Fibroblast of skin of back (primary cell): Measurements from ENCODE around the gene CCDC33.

ENCODE experiments used
- DNase-seq: peaks from one replicate; pipeline ENCODE4 v3.0.0-alpha.2; 2013

Gene CCDC33

GRCh38 chr15:74259292-74259648 is 23.1 kb downstream of the CCDC33 start:
- no peak for DNase-seq

GRCh38 chr15:74259821-74260607 is 23.9 kb downstream of the CCDC33 start:
- no peak for DNase-seq

- no peak for DNase-seq
These were observed 24.9 kb downstream of the CCDC33 start for GRCh38 chr15:74261041-74261440.

GRCh38 chr15:74261685-74262084 is 25.6 kb downstream of the CCDC33 start:
- no peak for DNase-seq

- DNase-seq = no peak
These were observed 26.0 kb downstream of the CCDC33 start for GRCh38 chr15:74262151-74262550.

GRCh38 chr15:74262625-74263024 is 26.5 kb downstream of the CCDC33 start:
- DNase-seq = no peak

GRCh38 chr15:74263466-74263865 is 27.3 kb downstream of the CCDC33 start:
- no peak for DNase-seq

- DNase-seq = no peak
These were observed 28.0 kb downstream of the CCDC33 start for GRCh38 chr15:74264081-74264501.

GRCh38 chr15:74265046-74265639 is 29.0 kb downstream of the CCDC33 start:
- DNase-seq = peak; percentile 38

GRCh38 chr15:74268020-74268419 is 31.9 kb downstream of the CCDC33 start:
- no peak for DNase-seq

GRCh38 chr15:74269362-74270035 is 33.4 kb downstream of the CCDC33 start:
- no peak for DNase-seq

- no peak for DNase-seq
These were observed 34.0 kb downstream of the CCDC33 start for GRCh38 chr15:74270155-74270554.

- no peak for DNase-seq
These were observed 34.9 kb downstream of the CCDC33 start for GRCh38 chr15:74270854-74271520.

- no peak for DNase-seq
These were observed 36.7 kb downstream of the CCDC33 start for GRCh38 chr15:74272812-74273211.

GRCh38 chr15:74274470-74275038 is 38.4 kb downstream of the CCDC33 start:
- DNase-seq = no peak

GRCh38 chr15:74275957-74276356 is 39.8 kb downstream of the CCDC33 start:
- no peak for DNase-seq

GRCh38 chr15:74276560-74276959 is 40.4 kb downstream of the CCDC33 start:
- DNase-seq = no peak

GRCh38 chr15:74277242-74277810 is 41.2 kb downstream of the CCDC33 start:
- DNase-seq = no peak

- no peak for DNase-seq
These were observed 42.1 kb downstream of the CCDC33 start for GRCh38 chr15:74278207-74278606.

- no peak for DNase-seq
These were observed 45.3 kb downstream of the CCDC33 start for GRCh38 chr15:74281147-74282133.

GRCh38 chr15:74283368-74283767 is 47.2 kb downstream of the CCDC33 start:
- DNase-seq = no peak
